H9 (cell line): ENCODE data around the gene ARID3A. TPM values are rescaled to one million over a fixed set of nuclear protein-coding genes. Genes with fewer than 3 reads are reported as not detected.

Experiments
- DNase-seq: peaks from one replicate; pipeline ENCODE4 v3.0.0-alpha.2; 2017
- H2AFZ ChIP-seq: one replicate; pipeline ENCODE4 v1.6.1; 2013; ENCODE audit warnings: mild to moderate bottlenecking, low read length, control low read depth, moderate library complexity
- H2AK5ac ChIP-seq: 2 replicates; pipeline ENCODE4 v1.6.1; 2013; ENCODE audit warnings: low read length, control low read depth, mixed read lengths; ENCODE audit not compliant: insufficient read length
- H2BK120ac ChIP-seq: one replicate; pipeline ENCODE4 v1.6.1; 2013; ENCODE audit warnings: low read depth, mild to moderate bottlenecking, low read length, control low read depth, inconsistent platforms; ENCODE audit not compliant: poor library complexity, severe bottlenecking
- H2BK12ac ChIP-seq: 2 replicates; pipeline ENCODE4 v1.6.1; 2013; ENCODE audit warnings: low read length, control low read depth, mixed read lengths, low read depth; ENCODE audit not compliant: insufficient read length
- H2BK15ac ChIP-seq: 2 replicates; pipeline ENCODE4 v1.6.1; 2013; ENCODE audit warnings: low read depth, low read length, control low read depth
- H2BK20ac ChIP-seq: one replicate; pipeline ENCODE4 v1.6.1; 2013; ENCODE audit warnings: low read depth, mild to moderate bottlenecking, low read length, control low read depth, inconsistent platforms; ENCODE audit not compliant: poor library complexity, severe bottlenecking
- H2BK5ac ChIP-seq: 2 replicates; pipeline ENCODE4 v1.6.1; 2013; ENCODE audit warnings: low read length, control low read depth, mixed read lengths; ENCODE audit not compliant: insufficient read length
- H3K14ac ChIP-seq: 2 replicates; pipeline ENCODE4 v1.6.1; 2013; ENCODE audit warnings: low read length, control low read depth; ENCODE audit not compliant: insufficient read depth
- H3K18ac ChIP-seq: 2 replicates; pipeline ENCODE4 v1.6.1; 2013; ENCODE audit warnings: low read depth, mild to moderate bottlenecking, mixed read lengths, low read length, control low read depth; ENCODE audit not compliant: insufficient read length
- H3K23ac ChIP-seq: 2 replicates; pipeline ENCODE4 v1.6.1; 2013; ENCODE audit warnings: low read length, control low read depth, mixed read lengths, low read depth; ENCODE audit not compliant: insufficient read length
- H3K23me2 ChIP-seq: 2 replicates; pipeline ENCODE4 v1.6.1; 2013; ENCODE audit warnings: low read depth, mild to moderate bottlenecking, mixed read lengths, low read length, control low read depth; ENCODE audit not compliant: insufficient read length, poor library complexity, severe bottlenecking
- H3K27ac ChIP-seq: 2 replicates; pipeline ENCODE4 v1.5.1; 2013; ENCODE audit warnings: low read length, control low read depth, mixed read lengths, low read depth; ENCODE audit not compliant: insufficient read length
- H3K27me3 ChIP-seq: 2 replicates; pipeline ENCODE4 v1.6.1; 2013; ENCODE audit warnings: low read length, control low read depth, inconsistent platforms; ENCODE audit not compliant: insufficient read depth
- H3K4ac ChIP-seq: 2 replicates; pipeline ENCODE4 v1.6.1; 2013; ENCODE audit warnings: low read depth, mild to moderate bottlenecking, control low read depth, inconsistent platforms, low read length, moderate library complexity
- H3K4me1 ChIP-seq: 2 replicates; pipeline ENCODE4 v1.6.1; 2013; ENCODE audit warnings: low read length, control low read depth, inconsistent platforms; ENCODE audit not compliant: insufficient read depth
- H3K4me2 ChIP-seq: 2 replicates; pipeline ENCODE4 v1.6.1; 2013; ENCODE audit warnings: low read length, control low read depth, mixed read lengths; ENCODE audit not compliant: insufficient read length, insufficient read depth
- H3K56ac ChIP-seq: 2 replicates; pipeline ENCODE4 v1.6.1; 2013; ENCODE audit warnings: low read depth, mild to moderate bottlenecking, mixed read lengths, low read length, control low read depth; ENCODE audit not compliant: insufficient read length
- H3K79me1 ChIP-seq: 2 replicates; pipeline ENCODE4 v1.6.1; 2013; ENCODE audit warnings: low read depth, mild to moderate bottlenecking, moderate library complexity, low read length, control low read depth, inconsistent platforms; ENCODE audit not compliant: insufficient read depth, poor library complexity, severe bottlenecking
- H3K79me2 ChIP-seq: 2 replicates; pipeline ENCODE4 v1.6.1; 2013; ENCODE audit warnings: low read length, control low read depth, inconsistent platforms; ENCODE audit not compliant: insufficient read depth
- H3K9ac ChIP-seq: 2 replicates; pipeline ENCODE4 v1.6.1; 2013; ENCODE audit warnings: low read length, control low read depth, mixed read lengths; ENCODE audit not compliant: insufficient read length; ENCODE audit errors: extremely low read depth
- H3K9me3 ChIP-seq: one replicate; pipeline ENCODE4 v1.6.1; 2013; ENCODE audit warnings: low read depth, low read length, inconsistent platforms; ENCODE audit not compliant: control insufficient read depth
- H3T11ph ChIP-seq: one replicate; pipeline ENCODE4 v1.6.1; 2013; ENCODE audit warnings: mild to moderate bottlenecking, low read length, control low read depth, inconsistent platforms
- H4K20me1 ChIP-seq: one replicate; pipeline ENCODE4 v1.6.1; 2013; ENCODE audit not compliant: control insufficient read depth, insufficient read length, insufficient read depth
- H4K5ac ChIP-seq: 2 replicates; pipeline ENCODE4 v1.6.1; 2013; ENCODE audit warnings: low read depth, mild to moderate bottlenecking, mixed read lengths, low read length, control low read depth; ENCODE audit not compliant: insufficient read length
- H4K8ac ChIP-seq: replicated peaks from 2 replicates; pipeline ENCODE4 v1.6.1; 2013; ENCODE audit warnings: low read length, control low read depth, mixed read lengths, low read depth; ENCODE audit not compliant: insufficient read length
- H4K91ac ChIP-seq: 2 replicates; pipeline ENCODE4 v1.6.1; 2013; ENCODE audit warnings: low read depth, mild to moderate bottlenecking, moderate library complexity, mixed read lengths, low read length, control low read depth; ENCODE audit not compliant: insufficient read length
- H3K27ac Mint-ChIP-seq, 3 experiments: 2 replicates in 2 of 3; 3 replicates in 1 of 3; pipeline ENCODE4 v1.8.0; 2020 to 2021; ENCODE audit warnings: mixed read lengths in 3 of 3, mild to moderate bottlenecking in 1 of 3, moderate library complexity in 1 of 3
- H3K27me3 Mint-ChIP-seq: 2 replicates; pipeline ENCODE4 v1.8.0; 2021; ENCODE audit warnings: low read depth, mild to moderate bottlenecking, moderate library complexity, mixed read lengths
- H3K36me3 Mint-ChIP-seq, 3 experiments: 2 replicates in 2 of 3; 3 replicates in 1 of 3; pipeline ENCODE4 v1.8.0; 2020 to 2021; ENCODE audit warnings: low read depth in 3 of 3, mixed read lengths in 3 of 3; ENCODE audit not compliant: insufficient read depth in 1 of 3
- H3K4me1 Mint-ChIP-seq, 2 experiments: 2 replicates each; pipeline ENCODE4 v1.8.0; 2020; ENCODE audit warnings: mixed read lengths in 2 of 2
- H3K4me3 Mint-ChIP-seq, 2 experiments: 2 replicates in 1 of 2; 3 replicates in 1 of 2; pipeline ENCODE4 v1.8.0; 2020 to 2021; ENCODE audit warnings: mild to moderate bottlenecking in 2 of 2, mixed read lengths in 2 of 2, moderate library complexity in 1 of 2
- H3K9me3 Mint-ChIP-seq, 2 experiments: 2 replicates in 1 of 2; 3 replicates in 1 of 2; pipeline ENCODE4 v1.8.0; 2020; ENCODE audit warnings: mild to moderate bottlenecking in 2 of 2, mixed read lengths in 2 of 2, moderate library complexity in 1 of 2
- CTCF ChIP-seq: fragments of 200-600 bp; sonication (generic); conservative IDR thresholded peaks from 3 replicates; pipeline ENCODE4 v1.8.0; 2021; ENCODE audit warnings: antibody characterized with exemption, mild to moderate bottlenecking
- WGBS: extraction: QIAGEN DNeasy Blood & Tissue Kit; methylation state at CpG from one replicate; pipeline ENCODE4 v1.1.7; 2013; ENCODE audit warnings: missing lambda C conversion rate, low lambda C conversion rate, mixed read lengths; ENCODE audit not compliant: insufficient read length; ENCODE audit errors: extremely low coverage; 5-methylcytosine and 5-hydroxymethylcytosine counted together
- total RNA-seq: library from RNA; stranded (reverse); gene quantifications from 2 replicates; pipeline ENCODE4 v1.2.1, GENCODE V29; 2021

The ARID3A gene
- total RNA-seq, 1 experiment from 2014 or later = 98.3 TPM

GRCh38 chr19:896999-897398 is 28.8 kb upstream of the ARID3A start:
- H3K9me3 Mint-ChIP-seq = no peaks in the 10 kb centered on the region; a peak in 1 of 5 replicates
- H3K4me1 ChIP-seq = no peaks in the 10 kb centered on the region; the same call in 1 of the 2 replicates
- no peak overlapping the region for H3K18ac ChIP-seq
- no CpG with 5 or more reads among the region's 11 CpGs for WGBS
- no peak for TF ChIP-seq CTCF
- peaks cover 4% of the 10 kb centered on the region; the same call in 1 of the 2 replicates for H3K27me3 Mint-ChIP-seq
- H4K91ac ChIP-seq = no peak overlapping the region
- H2BK20ac ChIP-seq = no peak overlapping the region
- H3T11ph ChIP-seq = no peak overlapping the region
- H3K9ac ChIP-seq = no peak overlapping the region
- peaks cover 2 to 23% (median 22%) of the 10 kb centered on the region in 3 experiments; a peak in 6 of 7 replicates for H3K36me3 Mint-ChIP-seq
- H2BK15ac ChIP-seq = no peak overlapping the region
- H3K27ac ChIP-seq = no peak overlapping the region
- peaks cover 4% of the 10 kb centered on the region for H3K23me2 ChIP-seq
- H3K27ac Mint-ChIP-seq = no peak overlapping the region; a peak in 1 of 7 replicates
- H3K4me2 ChIP-seq = no peak overlapping the region
- no peak overlapping the region for H3K56ac ChIP-seq
- H2BK120ac ChIP-seq = no peak overlapping the region
- no peak overlapping the region for H3K4ac ChIP-seq
- no peak overlapping the region for H2AFZ ChIP-seq
- H2BK12ac ChIP-seq = no peak overlapping the region
- no peaks in the 10 kb centered on the region for H3K9me3 ChIP-seq
- H2BK5ac ChIP-seq = no peak overlapping the region
- H4K20me1 ChIP-seq = no peaks in the 10 kb centered on the region
- no peak overlapping the region for H3K4me3 Mint-ChIP-seq
- H3K79me1 ChIP-seq = no peaks in the 10 kb centered on the region
- no peaks in the 10 kb centered on the region for H3K27me3 ChIP-seq
- DNase-seq = no peak
- H3K4me1 Mint-ChIP-seq = peaks cover 6 to 23% of the 10 kb centered on the region in 2 experiments
- H2AK5ac ChIP-seq = no peak overlapping the region
- H4K8ac ChIP-seq = no peak overlapping the region
- H3K79me2 ChIP-seq = no peaks in the 10 kb centered on the region; the same call in 1 of the 2 replicates
- H3K23ac ChIP-seq = no peak overlapping the region
- H4K5ac ChIP-seq = no peak overlapping the region
- no peak overlapping the region for H3K14ac ChIP-seq
